Measurements from ENCODE around the gene TBC1D19. TPM values are rescaled to one million over a fixed set of nuclear protein-coding genes. Genes with fewer than 3 reads are reported as not detected.

The TBC1D19 gene
- total and polyA plus RNA-seq, 9 of the 15 experiments (the other 6 are each of a cell fraction or from before 2014, with no cell fraction given) = 0.73 to 5.6 (median 3.7) TPM

DNA sequence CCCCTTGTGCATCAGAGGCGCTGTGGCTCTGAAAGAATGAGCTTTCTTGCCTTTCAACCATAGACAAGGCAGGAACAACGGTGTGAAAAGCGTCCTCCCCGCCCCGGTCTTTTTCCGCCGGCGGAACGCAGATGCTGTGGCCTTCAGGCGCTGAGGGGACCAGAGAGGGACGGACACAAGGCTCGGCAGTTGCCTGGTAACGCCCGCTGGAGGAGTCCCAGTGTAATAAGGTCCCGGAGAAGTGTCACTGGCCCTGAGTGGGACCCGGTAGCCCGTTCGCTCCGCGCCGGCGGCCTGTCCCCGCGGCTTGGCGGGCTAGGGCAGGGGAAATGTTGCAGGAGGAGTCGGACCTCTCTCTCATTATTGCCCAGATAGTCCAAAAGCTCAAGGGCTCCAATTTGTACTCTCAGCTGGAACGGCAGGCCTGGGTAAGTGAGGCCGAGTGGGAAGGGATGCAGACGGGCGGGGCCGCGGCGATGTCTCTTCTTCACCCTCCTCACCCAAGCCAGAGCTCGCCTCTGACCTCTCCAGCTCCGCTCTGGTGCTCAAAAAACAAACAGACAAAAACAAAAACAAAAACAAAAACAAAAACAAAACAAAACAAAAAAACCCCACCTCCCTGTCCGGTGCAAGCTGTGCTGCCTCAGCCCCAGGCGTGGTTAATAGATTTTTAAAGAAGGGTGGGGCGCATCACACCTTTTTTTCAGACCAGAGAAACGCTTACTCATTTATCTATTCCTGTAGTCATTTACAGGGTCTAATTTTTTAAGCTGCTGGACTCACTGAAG, at the start of gene TBC1D19 (continued):
- TF ChIP-seq, protein P1, sequence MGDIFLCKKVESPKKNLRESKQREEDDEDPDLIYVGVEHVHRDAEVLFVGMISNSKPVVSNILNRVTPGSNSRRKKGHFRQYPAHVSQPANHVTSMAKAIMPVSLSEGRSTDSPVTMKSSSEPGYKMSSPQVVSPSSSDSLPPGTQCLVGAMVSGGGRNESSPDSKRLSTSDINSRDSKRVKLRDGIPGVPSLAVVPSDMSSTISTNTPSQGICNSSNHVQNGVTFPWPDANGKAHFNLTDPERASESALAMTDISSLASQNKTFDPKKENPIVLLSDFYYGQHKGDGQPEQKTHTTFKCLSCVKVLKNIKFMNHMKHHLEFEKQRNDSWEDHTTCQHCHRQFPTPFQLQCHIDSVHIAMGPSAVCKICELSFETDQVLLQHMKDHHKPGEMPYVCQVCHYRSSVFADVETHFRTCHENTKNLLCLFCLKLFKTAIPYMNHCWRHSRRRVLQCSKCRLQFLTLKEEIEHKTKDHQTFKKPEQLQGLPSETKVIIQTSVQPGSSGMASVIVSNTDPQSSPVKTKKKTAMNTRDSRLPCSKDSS (IDR thresholded peaks at IDR 0.05; ENCODE audit: low read depth, partially characterized antibody) = no peak
- TF ChIP-seq, protein P2, sequence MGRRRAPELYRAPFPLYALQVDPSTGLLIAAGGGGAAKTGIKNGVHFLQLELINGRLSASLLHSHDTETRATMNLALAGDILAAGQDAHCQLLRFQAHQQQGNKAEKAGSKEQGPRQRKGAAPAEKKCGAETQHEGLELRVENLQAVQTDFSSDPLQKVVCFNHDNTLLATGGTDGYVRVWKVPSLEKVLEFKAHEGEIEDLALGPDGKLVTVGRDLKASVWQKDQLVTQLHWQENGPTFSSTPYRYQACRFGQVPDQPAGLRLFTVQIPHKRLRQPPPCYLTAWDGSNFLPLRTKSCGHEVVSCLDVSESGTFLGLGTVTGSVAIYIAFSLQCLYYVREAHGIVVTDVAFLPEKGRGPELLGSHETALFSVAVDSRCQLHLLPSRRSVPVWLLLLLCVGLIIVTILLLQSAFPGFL (CRISPR knock-in tag; IDR thresholded peaks at IDR 0.05) = no peak
- TF ChIP-seq, protein P3, sequence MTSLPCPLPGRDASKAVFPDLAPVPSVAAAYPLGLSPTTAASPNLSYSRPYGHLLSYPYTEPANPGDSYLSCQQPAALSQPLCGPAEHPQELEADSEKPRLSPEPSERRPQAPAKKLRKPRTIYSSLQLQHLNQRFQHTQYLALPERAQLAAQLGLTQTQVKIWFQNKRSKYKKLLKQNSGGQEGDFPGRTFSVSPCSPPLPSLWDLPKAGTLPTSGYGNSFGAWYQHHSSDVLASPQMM (CRISPR knock-in tag; IDR thresholded peaks at IDR 0.05) = no peak
- TF ChIP-seq ZNF696 (CRISPR knock-in tag; conservative IDR thresholded peaks at IDR 0.05) (no peak), ZBTB8A (IDR thresholded peaks at IDR 0.05; ENCODE audit: partially characterized antibody) (no peak), C11orf30 (IDR thresholded peaks at IDR 0.05; ENCODE audit: low read depth) (peak; percentile 84), FUS (optimal IDR thresholded peaks at IDR 0.05; ENCODE audit: low read depth, low read length) (no peak), ZNF695 (CRISPR knock-in tag; IDR thresholded peaks at IDR 0.05) (no peak), ZSCAN29 (IDR thresholded peaks at IDR 0.05) (no peak), CHD1 (IDR thresholded peaks at IDR 0.05; ENCODE audit: low read length) (no peak), NFYB (IDR thresholded peaks at IDR 0.05; ENCODE audit: extremely low read depth, insufficient read length) (no peak), PTTG1 (tag; IDR thresholded peaks at IDR 0.05; ENCODE audit: low read depth) (no peak), FOS (IDR thresholded peaks at IDR 0.05; ENCODE audit: extremely low read depth, insufficient read length) (no peak), RFX1 (IDR thresholded peaks at IDR 0.05) (peak; percentile 95), RNF2 (IDR thresholded peaks at IDR 0.05) (peak; percentile 70; the same call in 1 of the 2 replicates), KLF13 (tag; IDR thresholded peaks at IDR 0.05; ENCODE audit: borderline replicate concordance, low read depth) (no peak), ARID1B (IDR thresholded peaks at IDR 0.05) (no peak; the same call in 1 of the 2 replicates)
- TF ChIP-seq, protein P4, sequence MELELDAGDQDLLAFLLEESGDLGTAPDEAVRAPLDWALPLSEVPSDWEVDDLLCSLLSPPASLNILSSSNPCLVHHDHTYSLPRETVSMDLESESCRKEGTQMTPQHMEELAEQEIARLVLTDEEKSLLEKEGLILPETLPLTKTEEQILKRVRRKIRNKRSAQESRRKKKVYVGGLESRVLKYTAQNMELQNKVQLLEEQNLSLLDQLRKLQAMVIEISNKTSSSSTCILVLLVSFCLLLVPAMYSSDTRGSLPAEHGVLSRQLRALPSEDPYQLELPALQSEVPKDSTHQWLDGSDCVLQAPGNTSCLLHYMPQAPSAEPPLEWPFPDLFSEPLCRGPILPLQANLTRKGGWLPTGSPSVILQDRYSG (tag; conservative IDR thresholded peaks at IDR 0.05; ENCODE audit: low read depth) = 0 out of 2 replicates have a peak, but pooled peaks have one; percentile 46
- TF ChIP-seq, protein P5, sequence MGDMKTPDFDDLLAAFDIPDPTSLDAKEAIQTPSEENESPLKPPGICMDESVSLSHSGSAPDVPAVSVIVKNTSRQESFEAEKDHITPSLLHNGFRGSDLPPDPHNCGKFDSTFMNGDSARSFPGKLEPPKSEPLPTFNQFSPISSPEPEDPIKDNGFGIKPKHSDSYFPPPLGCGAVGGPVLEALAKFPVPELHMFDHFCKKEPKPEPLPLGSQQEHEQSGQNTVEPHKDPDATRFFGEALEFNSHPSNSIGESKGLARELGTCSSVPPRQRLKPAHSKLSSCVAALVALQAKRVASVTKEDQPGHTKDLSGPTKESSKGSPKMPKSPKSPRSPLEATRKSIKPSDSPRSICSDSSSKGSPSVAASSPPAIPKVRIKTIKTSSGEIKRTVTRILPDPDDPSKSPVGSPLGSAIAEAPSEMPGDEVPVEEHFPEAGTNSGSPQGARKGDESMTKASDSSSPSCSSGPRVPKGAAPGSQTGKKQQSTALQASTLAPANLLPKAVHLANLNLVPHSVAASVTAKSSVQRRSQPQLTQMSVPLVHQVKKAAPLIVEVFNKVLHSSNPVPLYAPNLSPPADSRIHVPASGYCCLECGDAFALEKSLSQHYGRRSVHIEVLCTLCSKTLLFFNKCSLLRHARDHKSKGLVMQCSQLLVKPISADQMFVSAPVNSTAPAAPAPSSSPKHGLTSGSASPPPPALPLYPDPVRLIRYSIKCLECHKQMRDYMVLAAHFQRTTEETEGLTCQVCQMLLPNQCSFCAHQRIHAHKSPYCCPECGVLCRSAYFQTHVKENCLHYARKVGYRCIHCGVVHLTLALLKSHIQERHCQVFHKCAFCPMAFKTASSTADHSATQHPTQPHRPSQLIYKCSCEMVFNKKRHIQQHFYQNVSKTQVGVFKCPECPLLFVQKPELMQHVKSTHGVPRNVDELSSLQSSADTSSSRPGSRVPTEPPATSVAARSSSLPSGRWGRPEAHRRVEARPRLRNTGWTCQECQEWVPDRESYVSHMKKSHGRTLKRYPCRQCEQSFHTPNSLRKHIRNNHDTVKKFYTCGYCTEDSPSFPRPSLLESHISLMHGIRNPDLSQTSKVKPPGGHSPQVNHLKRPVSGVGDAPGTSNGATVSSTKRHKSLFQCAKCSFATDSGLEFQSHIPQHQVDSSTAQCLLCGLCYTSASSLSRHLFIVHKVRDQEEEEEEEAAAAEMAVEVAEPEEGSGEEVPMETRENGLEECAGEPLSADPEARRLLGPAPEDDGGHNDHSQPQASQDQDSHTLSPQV (IDR thresholded peaks at IDR 0.05) = peak; percentile 44; the same call in 1 of the 2 replicates
